SH-SY5Y (cell line): ENCODE data around the gene CDS2.

Source experiments
- GATA2 ChIP-seq: IDR thresholded peaks from 2 replicates; pipeline ENCODE4 v1.6.1; 2011; ENCODE audit warnings: mild to moderate bottlenecking, low read depth, low read length
- GATA3 ChIP-seq: IDR thresholded peaks from 2 replicates; pipeline ENCODE4 v1.6.1; 2011; ENCODE audit warnings: low read depth, mild to moderate bottlenecking, low read length, moderate library complexity

GRCh38 chr20:5148581-5148980, 21.8 kb downstream of the CDS2 start:
- TF ChIP-seq GATA2 (no peak), GATA3 (no peak)
